Measurements from ENCODE around the gene ZFAND6. TPM values are rescaled to one million over a fixed set of nuclear protein-coding genes. Genes with fewer than 3 reads are reported as not detected.
A peak's percentile ranks its signal among the peaks of the same experiment; 100 is the strongest.

ZFAND6 gene
- total RNA-seq, 1 donor from 2014 or later, result 46.8 TPM

- peaks cover 43% of the 10 kb centered on the region for H3K4me1 Mint-ChIP-seq (ENCODE audit: low read depth)
Measured at GRCh38 chr15:80156176-80156720, 96.8 kb downstream of the ZFAND6 start.

DNA sequence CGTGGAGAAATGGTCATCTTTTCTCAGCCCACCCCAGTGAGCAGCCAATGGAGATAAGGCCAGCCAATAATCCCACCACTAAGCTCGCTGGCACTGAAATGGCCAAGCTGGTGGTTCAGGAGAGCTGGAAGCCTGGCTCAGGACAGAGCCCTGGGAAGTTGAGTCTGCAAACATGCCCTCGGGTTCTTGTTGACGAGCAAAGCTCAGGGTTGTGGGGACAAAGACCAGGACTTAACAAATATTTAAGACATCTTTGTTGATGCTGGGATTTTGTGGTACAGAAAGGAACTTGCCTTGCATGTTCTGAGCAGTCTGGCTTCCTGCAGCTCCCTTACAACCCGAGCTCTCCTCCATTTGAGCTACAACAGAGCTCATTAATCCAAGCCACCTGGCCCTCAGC is 97.7 kb downstream of the ZFAND6 start:
- peaks cover 41% of the 10 kb centered on the region for H3K4me1 Mint-ChIP-seq (ENCODE audit: low read depth)
- H3K27ac Mint-ChIP-seq (ENCODE audit: unreplicated experiment), result no peak overlapping the region
- H3K9me3 Mint-ChIP-seq (ENCODE audit: low read depth), result no peaks in the 10 kb centered on the region
- no peaks in the 10 kb centered on the region for H3K27me3 Mint-ChIP-seq (ENCODE audit: low read depth)
- H3K4me3 Mint-ChIP-seq (ENCODE audit: unreplicated experiment), result no peak overlapping the region
- TF ChIP-seq, protein P1, sequence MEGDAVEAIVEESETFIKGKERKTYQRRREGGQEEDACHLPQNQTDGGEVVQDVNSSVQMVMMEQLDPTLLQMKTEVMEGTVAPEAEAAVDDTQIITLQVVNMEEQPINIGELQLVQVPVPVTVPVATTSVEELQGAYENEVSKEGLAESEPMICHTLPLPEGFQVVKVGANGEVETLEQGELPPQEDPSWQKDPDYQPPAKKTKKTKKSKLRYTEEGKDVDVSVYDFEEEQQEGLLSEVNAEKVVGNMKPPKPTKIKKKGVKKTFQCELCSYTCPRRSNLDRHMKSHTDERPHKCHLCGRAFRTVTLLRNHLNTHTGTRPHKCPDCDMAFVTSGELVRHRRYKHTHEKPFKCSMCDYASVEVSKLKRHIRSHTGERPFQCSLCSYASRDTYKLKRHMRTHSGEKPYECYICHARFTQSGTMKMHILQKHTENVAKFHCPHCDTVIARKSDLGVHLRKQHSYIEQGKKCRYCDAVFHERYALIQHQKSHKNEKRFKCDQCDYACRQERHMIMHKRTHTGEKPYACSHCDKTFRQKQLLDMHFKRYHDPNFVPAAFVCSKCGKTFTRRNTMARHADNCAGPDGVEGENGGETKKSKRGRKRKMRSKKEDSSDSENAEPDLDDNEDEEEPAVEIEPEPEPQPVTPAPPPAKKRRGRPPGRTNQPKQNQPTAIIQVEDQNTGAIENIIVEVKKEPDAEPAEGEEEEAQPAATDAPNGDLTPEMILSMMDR (IDR thresholded peaks at IDR 0.05), result no peak
- DNase-seq (ENCODE audit: low spot score), result no peak
- H3K36me3 Mint-ChIP-seq (ENCODE audit: low read depth), result peaks cover 2% of the 10 kb centered on the region

More at GRCh38 chr15:80156176-80156720, 96.8 kb downstream of the ZFAND6 start:
- TF ChIP-seq, protein P1 (IDR thresholded peaks at IDR 0.05), result no peak
- H3K36me3 Mint-ChIP-seq (ENCODE audit: low read depth), result no peaks in the 10 kb centered on the region
- no peaks in the 10 kb centered on the region for H3K27me3 Mint-ChIP-seq (ENCODE audit: low read depth)
- no peaks in the 10 kb centered on the region for H3K9me3 Mint-ChIP-seq (ENCODE audit: low read depth)
- no peak for DNase-seq (ENCODE audit: low spot score)
- no peak overlapping the region for H3K4me3 Mint-ChIP-seq (ENCODE audit: unreplicated experiment)
- H3K27ac Mint-ChIP-seq (ENCODE audit: unreplicated experiment), result no peak overlapping the region

GRCh38 chr15:80159301-80159700 is 99.8 kb downstream of the ZFAND6 start:
- TF ChIP-seq, protein P1 (IDR thresholded peaks at IDR 0.05), result no peak
- Mint-ChIP-seq H3K36me3 (ENCODE audit: low read depth) (peaks cover 10% of the 10 kb centered on the region), H3K27ac (ENCODE audit: unreplicated experiment) (no peak overlapping the region), H3K4me3 (ENCODE audit: unreplicated experiment) (no peak overlapping the region), H3K9me3 (ENCODE audit: low read depth) (no peaks in the 10 kb centered on the region), H3K4me1 (ENCODE audit: low read depth) (peaks cover 28% of the 10 kb centered on the region), H3K27me3 (ENCODE audit: low read depth) (no peaks in the 10 kb centered on the region)
- no peak for DNase-seq (ENCODE audit: low spot score)

- H3K27ac Mint-ChIP-seq (ENCODE audit: unreplicated experiment), result no peak overlapping the region
Measured at GRCh38 chr15:80159811-80160569, 100.5 kb downstream of the ZFAND6 start.

DNA sequence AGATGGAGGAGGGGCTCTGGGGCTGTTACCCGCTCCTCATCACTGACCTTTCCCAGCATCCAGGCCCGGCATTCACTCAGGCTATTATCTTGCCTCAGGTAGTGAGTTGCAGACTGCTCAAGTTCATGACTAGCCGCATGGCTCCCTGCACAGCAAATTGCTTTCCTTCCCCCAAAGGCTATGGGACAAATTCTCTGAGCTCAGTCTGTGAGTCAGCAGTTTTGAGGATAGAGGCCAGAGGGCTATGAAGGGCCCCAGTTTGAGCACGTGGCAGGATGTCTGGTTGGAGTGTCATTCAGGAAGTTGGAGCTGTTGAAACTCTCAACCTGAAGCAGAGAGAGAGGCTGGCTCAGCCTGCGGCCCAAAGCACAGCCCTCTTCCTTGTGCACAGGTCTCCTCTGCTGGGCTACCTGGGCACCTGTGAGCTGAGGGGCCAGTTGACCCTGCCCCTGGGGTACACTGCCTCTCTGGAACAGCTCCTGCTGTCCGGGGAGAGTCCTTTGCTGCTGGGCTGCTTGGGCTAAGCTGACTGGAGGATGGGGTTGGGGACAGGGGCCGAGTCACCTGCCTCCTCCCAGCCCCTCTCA is 101.2 kb downstream of the ZFAND6 start:
- no peak overlapping the region for H3K4me3 Mint-ChIP-seq (ENCODE audit: unreplicated experiment)
- H3K36me3 Mint-ChIP-seq (ENCODE audit: low read depth), result peaks cover 10% of the 10 kb centered on the region
- peak overlapping the region; percentile 57 for H3K27ac Mint-ChIP-seq (ENCODE audit: unreplicated experiment)
- H3K4me1 Mint-ChIP-seq (ENCODE audit: low read depth), result peaks cover 18% of the 10 kb centered on the region
- H3K27me3 Mint-ChIP-seq (ENCODE audit: low read depth), result no peaks in the 10 kb centered on the region
- TF ChIP-seq, protein P1 (IDR thresholded peaks at IDR 0.05), result no peak
- no peaks in the 10 kb centered on the region for H3K9me3 Mint-ChIP-seq (ENCODE audit: low read depth)
- DNase-seq (ENCODE audit: low spot score), result no peak

More at GRCh38 chr15:80159811-80160569, 100.5 kb downstream of the ZFAND6 start:
- no peak for DNase-seq (ENCODE audit: low spot score)
- Mint-ChIP-seq H3K36me3 (ENCODE audit: low read depth) (peaks cover 10% of the 10 kb centered on the region), H3K27me3 (ENCODE audit: low read depth) (no peaks in the 10 kb centered on the region), H3K4me1 (ENCODE audit: low read depth) (peaks cover 23% of the 10 kb centered on the region), H3K4me3 (ENCODE audit: unreplicated experiment) (no peak overlapping the region), H3K9me3 (ENCODE audit: low read depth) (no peaks in the 10 kb centered on the region)
- TF ChIP-seq, protein P1 (IDR thresholded peaks at IDR 0.05), result no peak
